Fibroblast of mammary gland (primary cell): ENCODE data around the gene TMEM121B.
"Not testable (repeated sequence)": the region's sequence is repeated elsewhere in the genome, so short reads cannot be mapped to it uniquely, and the experiment has no call there.

Experiments used
- DNase-seq: peaks from one replicate; pipeline ENCODE4 v3.0.0-alpha.2; 2010; ENCODE audit warnings: low read depth
- H3K4me3 ChIP-seq: 2 replicates; pipeline ENCODE4 v1.5.1; 2011; ENCODE audit warnings: low read depth, mild to moderate bottlenecking, low read length, moderate library complexity; ENCODE audit not compliant: control insufficient read depth
- TF ChIP-seq, protein P1 (sequence below): conservative IDR thresholded peaks from 2 replicates; pipeline ENCODE4 v1.5.1; 2011; ENCODE audit warnings: low read depth, low read length, inconsistent platforms; ENCODE audit not compliant: control insufficient read depth, insufficient read depth

TMEM121B gene

DNA sequence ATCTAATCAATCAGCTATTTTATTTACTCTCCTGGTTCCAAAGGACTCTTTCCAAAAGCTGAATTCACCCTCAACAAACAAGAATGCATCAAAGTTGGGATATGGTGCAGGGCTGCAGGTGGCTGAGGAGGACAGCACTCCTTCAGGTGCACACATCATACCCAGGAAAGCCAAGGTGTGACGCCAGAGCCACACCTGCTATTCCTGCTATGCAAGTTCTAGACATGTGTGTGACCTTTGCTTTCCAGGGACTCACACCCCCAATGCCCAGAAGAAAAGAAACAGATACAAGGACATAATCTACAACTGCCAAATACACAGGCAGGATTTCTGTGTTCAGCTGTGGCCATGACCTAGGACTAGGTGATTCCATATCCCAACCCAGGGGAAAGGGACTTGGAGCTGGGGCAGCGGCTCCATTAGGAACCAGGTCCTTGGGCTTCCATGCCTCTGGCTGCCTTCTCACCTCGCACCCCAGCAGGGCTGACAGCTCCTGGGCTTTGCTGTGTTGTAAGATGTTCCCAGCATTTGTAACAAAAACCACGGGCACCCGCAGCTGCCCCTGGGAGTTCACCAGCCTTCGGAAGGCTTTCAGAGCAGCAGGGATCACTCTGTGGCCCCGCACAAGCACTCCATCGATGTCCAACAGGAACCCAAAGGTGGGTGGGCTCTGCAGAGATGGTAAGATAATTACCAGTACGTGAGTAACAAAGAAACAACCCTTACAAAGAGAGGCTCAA, 28.1 kb upstream of the TMEM121B start:
- TF ChIP-seq, protein P1, sequence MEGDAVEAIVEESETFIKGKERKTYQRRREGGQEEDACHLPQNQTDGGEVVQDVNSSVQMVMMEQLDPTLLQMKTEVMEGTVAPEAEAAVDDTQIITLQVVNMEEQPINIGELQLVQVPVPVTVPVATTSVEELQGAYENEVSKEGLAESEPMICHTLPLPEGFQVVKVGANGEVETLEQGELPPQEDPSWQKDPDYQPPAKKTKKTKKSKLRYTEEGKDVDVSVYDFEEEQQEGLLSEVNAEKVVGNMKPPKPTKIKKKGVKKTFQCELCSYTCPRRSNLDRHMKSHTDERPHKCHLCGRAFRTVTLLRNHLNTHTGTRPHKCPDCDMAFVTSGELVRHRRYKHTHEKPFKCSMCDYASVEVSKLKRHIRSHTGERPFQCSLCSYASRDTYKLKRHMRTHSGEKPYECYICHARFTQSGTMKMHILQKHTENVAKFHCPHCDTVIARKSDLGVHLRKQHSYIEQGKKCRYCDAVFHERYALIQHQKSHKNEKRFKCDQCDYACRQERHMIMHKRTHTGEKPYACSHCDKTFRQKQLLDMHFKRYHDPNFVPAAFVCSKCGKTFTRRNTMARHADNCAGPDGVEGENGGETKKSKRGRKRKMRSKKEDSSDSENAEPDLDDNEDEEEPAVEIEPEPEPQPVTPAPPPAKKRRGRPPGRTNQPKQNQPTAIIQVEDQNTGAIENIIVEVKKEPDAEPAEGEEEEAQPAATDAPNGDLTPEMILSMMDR = no peak
- H3K4me3 ChIP-seq = no peak overlapping the region
- DNase-seq = no peak

DNA sequence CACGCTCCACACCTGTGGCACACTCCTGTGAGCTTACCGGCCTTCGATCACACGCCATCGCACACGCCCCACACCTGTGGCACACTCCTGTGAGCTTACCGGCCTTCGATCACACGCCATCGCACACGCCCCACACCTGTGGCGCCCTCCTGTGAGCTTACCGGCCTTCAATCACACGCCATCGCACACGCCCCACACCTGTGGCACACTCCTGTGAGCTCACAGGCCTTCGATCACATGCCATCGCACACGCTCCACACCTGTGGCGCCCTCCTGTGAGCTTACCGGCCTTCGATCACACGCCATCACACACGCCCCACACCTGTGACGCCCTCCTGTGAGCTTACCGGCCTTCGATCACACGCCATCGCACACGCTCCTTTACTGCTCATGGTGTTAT, 26.3 kb upstream of the TMEM121B start:
- not testable (repeated sequence) for DNase-seq, H3K4me3 ChIP-seq

DNA sequence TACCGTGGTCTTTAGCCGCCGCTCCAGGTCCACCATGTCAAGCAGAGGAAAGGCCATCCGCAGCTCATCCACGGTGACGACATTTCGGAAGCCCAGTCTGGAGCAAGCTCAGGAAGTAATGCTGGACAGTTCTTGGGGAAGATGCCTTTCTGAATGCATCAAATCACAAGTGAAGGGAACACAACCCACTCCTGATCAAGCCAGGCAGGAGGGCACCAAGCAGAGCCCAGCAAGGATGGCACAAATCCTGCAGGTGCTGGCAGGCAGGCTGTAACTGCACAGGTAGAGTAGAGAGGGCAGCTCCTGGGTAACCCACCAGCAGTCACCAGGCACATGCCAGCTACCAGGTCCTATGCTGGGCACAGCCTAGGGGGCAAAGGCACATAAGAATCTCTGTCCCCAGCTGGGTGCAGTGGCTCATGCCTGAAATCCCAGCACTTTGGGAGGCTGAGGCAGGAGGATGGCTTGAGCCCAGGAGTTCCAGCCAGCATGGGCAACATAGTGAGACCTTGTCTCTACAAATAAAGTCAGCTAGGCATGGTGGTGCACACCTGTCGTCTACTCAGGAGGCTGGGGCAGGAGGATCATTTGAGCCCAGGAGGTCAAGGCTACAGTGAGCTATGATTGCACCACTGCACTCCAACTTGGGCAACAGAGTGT, 24.0 kb upstream of the TMEM121B start:
- DNase-seq = no peak
- TF ChIP-seq, protein P1 = no peak
- H3K4me3 ChIP-seq = no peak overlapping the region

DNA sequence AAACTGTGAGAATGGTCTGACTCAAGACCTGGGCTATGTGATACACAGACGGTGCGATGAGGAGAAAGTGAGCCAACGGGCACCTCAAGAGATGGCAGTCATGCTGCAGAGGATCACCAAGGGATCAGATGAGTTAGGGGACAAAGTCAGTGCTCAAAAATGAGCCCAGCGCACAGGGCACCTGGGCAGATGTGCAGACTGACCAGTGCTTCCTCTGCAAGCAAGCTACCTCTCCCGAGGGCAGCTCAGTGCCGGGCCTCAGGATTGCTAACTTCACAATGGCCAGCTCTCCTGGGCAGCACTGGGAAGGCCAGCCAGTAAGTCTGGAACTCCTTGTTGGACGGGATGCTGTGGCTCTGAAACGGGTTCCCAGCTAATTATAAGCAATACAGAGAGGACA, 22.7 kb upstream of the TMEM121B start:
- H3K4me3 ChIP-seq = no peak overlapping the region
- DNase-seq = no peak
- TF ChIP-seq, protein P1 = no peak

DNA sequence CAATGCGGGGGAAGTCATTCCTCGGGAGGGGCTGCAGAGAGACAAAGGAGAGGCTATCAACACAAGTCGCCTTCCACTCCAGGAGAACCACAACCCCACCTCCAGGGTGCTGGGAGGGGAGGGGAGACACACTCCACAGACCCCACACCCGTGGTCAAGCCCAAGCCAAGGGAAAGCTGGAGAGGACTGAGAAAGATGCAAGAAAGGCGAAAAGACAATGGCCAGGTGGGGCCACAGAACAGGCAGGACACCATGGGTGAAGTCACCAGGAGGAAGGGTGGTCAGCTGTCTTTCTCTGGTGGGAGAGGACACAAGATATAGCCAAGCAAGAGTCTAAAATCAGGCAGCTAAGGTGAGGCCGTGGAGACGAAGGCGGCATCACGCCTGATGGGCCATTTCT, 21.9 kb upstream of the TMEM121B start:
- TF ChIP-seq, protein P1 = no peak
- DNase-seq = no peak
- H3K4me3 ChIP-seq = no peak overlapping the region

DNA sequence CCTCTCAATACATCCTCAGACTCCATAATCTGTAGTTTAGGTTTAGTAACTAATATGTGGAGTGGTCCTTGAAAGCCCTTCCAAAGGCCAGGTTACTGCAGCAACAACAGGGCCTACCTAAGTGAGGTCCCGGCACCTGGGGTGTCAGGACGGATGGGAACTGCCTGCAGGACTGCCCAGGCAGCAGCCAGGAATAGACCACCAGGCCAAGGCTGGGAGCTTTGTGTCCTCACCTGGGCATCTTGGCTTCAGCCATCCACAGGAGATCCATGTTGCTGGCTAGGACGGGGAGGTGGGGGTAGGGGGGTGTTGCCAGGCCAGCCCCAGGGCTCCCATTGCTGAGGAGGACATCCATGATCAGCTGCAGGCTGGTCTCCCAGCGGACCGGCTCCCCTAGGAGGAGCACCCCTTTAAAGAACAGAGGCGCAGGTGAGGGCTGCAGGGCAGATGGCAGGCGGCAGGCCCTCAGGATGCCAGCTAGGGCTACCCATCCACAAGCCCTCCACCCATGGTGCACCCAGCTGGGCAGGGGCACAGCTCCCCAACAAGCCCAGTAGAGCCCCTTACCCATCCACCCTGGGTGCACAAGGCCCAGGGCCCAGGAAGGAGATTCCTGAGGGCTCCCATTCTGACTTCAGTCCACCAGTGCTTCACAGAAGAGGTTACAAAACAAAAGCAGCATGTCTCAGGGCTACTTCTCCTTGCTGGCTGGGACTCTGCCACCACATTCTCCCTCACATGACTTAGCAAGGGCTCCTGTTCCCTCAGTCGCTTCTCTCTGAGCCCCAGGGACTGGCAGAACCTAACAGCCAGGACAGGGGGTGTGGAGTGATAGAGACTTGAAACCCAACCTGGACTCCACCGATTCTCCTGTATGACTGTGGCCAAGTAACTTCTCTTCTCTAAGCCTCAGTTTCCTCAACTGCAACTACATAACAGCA, 19.9 kb upstream of the TMEM121B start:
- no peak overlapping the region for H3K4me3 ChIP-seq
- DNase-seq = no peak
- TF ChIP-seq, protein P1 = no peak
